H9 (cell line): Measurements from ENCODE around the gene SC5D. TPM values are rescaled to one million over a fixed set of nuclear protein-coding genes. Genes with fewer than 3 reads are reported as not detected.

ENCODE experiments used
- DNase-seq: peaks from one replicate; pipeline ENCODE4 v3.0.0-alpha.2; 2017
- H2AFZ ChIP-seq: one replicate; pipeline ENCODE4 v1.6.1; 2013; ENCODE audit warnings: mild to moderate bottlenecking, low read length, control low read depth, moderate library complexity
- H2AK5ac ChIP-seq: 2 replicates; pipeline ENCODE4 v1.6.1; 2013; ENCODE audit warnings: low read length, control low read depth, mixed read lengths; ENCODE audit not compliant: insufficient read length
- H2BK120ac ChIP-seq: one replicate; pipeline ENCODE4 v1.6.1; 2013; ENCODE audit warnings: low read depth, mild to moderate bottlenecking, low read length, control low read depth, inconsistent platforms; ENCODE audit not compliant: poor library complexity, severe bottlenecking
- H2BK12ac ChIP-seq: 2 replicates; pipeline ENCODE4 v1.6.1; 2013; ENCODE audit warnings: low read length, control low read depth, mixed read lengths, low read depth; ENCODE audit not compliant: insufficient read length
- H2BK15ac ChIP-seq: 2 replicates; pipeline ENCODE4 v1.6.1; 2013; ENCODE audit warnings: low read depth, low read length, control low read depth
- H2BK20ac ChIP-seq: one replicate; pipeline ENCODE4 v1.6.1; 2013; ENCODE audit warnings: low read depth, mild to moderate bottlenecking, low read length, control low read depth, inconsistent platforms; ENCODE audit not compliant: poor library complexity, severe bottlenecking
- H2BK5ac ChIP-seq: 2 replicates; pipeline ENCODE4 v1.6.1; 2013; ENCODE audit warnings: low read length, control low read depth, mixed read lengths; ENCODE audit not compliant: insufficient read length
- H3K14ac ChIP-seq: 2 replicates; pipeline ENCODE4 v1.6.1; 2013; ENCODE audit warnings: low read length, control low read depth; ENCODE audit not compliant: insufficient read depth
- H3K18ac ChIP-seq: 2 replicates; pipeline ENCODE4 v1.6.1; 2013; ENCODE audit warnings: low read depth, mild to moderate bottlenecking, mixed read lengths, low read length, control low read depth; ENCODE audit not compliant: insufficient read length
- H3K23ac ChIP-seq: 2 replicates; pipeline ENCODE4 v1.6.1; 2013; ENCODE audit warnings: low read length, control low read depth, mixed read lengths, low read depth; ENCODE audit not compliant: insufficient read length
- H3K23me2 ChIP-seq: 2 replicates; pipeline ENCODE4 v1.6.1; 2013; ENCODE audit warnings: low read depth, mild to moderate bottlenecking, mixed read lengths, low read length, control low read depth; ENCODE audit not compliant: insufficient read length, poor library complexity, severe bottlenecking
- H3K27ac ChIP-seq: 2 replicates; pipeline ENCODE4 v1.5.1; 2013; ENCODE audit warnings: low read length, control low read depth, mixed read lengths, low read depth; ENCODE audit not compliant: insufficient read length
- H3K27me3 ChIP-seq: 2 replicates; pipeline ENCODE4 v1.6.1; 2013; ENCODE audit warnings: low read length, control low read depth, inconsistent platforms; ENCODE audit not compliant: insufficient read depth
- H3K4ac ChIP-seq: 2 replicates; pipeline ENCODE4 v1.6.1; 2013; ENCODE audit warnings: low read depth, mild to moderate bottlenecking, control low read depth, inconsistent platforms, low read length, moderate library complexity
- H3K4me1 ChIP-seq: 2 replicates; pipeline ENCODE4 v1.6.1; 2013; ENCODE audit warnings: low read length, control low read depth, inconsistent platforms; ENCODE audit not compliant: insufficient read depth
- H3K4me2 ChIP-seq: 2 replicates; pipeline ENCODE4 v1.6.1; 2013; ENCODE audit warnings: low read length, control low read depth, mixed read lengths; ENCODE audit not compliant: insufficient read length, insufficient read depth
- H3K56ac ChIP-seq: 2 replicates; pipeline ENCODE4 v1.6.1; 2013; ENCODE audit warnings: low read depth, mild to moderate bottlenecking, mixed read lengths, low read length, control low read depth; ENCODE audit not compliant: insufficient read length
- H3K79me1 ChIP-seq: 2 replicates; pipeline ENCODE4 v1.6.1; 2013; ENCODE audit warnings: low read depth, mild to moderate bottlenecking, moderate library complexity, low read length, control low read depth, inconsistent platforms; ENCODE audit not compliant: insufficient read depth, poor library complexity, severe bottlenecking
- H3K79me2 ChIP-seq: 2 replicates; pipeline ENCODE4 v1.6.1; 2013; ENCODE audit warnings: low read length, control low read depth, inconsistent platforms; ENCODE audit not compliant: insufficient read depth
- H3K9ac ChIP-seq: 2 replicates; pipeline ENCODE4 v1.6.1; 2013; ENCODE audit warnings: low read length, control low read depth, mixed read lengths; ENCODE audit not compliant: insufficient read length; ENCODE audit errors: extremely low read depth
- H3K9me3 ChIP-seq: one replicate; pipeline ENCODE4 v1.6.1; 2013; ENCODE audit warnings: low read depth, low read length, inconsistent platforms; ENCODE audit not compliant: control insufficient read depth
- H3T11ph ChIP-seq: one replicate; pipeline ENCODE4 v1.6.1; 2013; ENCODE audit warnings: mild to moderate bottlenecking, low read length, control low read depth, inconsistent platforms
- H4K20me1 ChIP-seq: one replicate; pipeline ENCODE4 v1.6.1; 2013; ENCODE audit not compliant: control insufficient read depth, insufficient read length, insufficient read depth
- H4K5ac ChIP-seq: 2 replicates; pipeline ENCODE4 v1.6.1; 2013; ENCODE audit warnings: low read depth, mild to moderate bottlenecking, mixed read lengths, low read length, control low read depth; ENCODE audit not compliant: insufficient read length
- H4K8ac ChIP-seq: replicated peaks from 2 replicates; pipeline ENCODE4 v1.6.1; 2013; ENCODE audit warnings: low read length, control low read depth, mixed read lengths, low read depth; ENCODE audit not compliant: insufficient read length
- H4K91ac ChIP-seq: 2 replicates; pipeline ENCODE4 v1.6.1; 2013; ENCODE audit warnings: low read depth, mild to moderate bottlenecking, moderate library complexity, mixed read lengths, low read length, control low read depth; ENCODE audit not compliant: insufficient read length
- H3K27ac Mint-ChIP-seq, 3 experiments: 2 replicates in 2 of 3; 3 replicates in 1 of 3; pipeline ENCODE4 v1.8.0; 2020 to 2021; ENCODE audit warnings: mixed read lengths in 3 of 3, mild to moderate bottlenecking in 1 of 3, moderate library complexity in 1 of 3
- H3K27me3 Mint-ChIP-seq: 2 replicates; pipeline ENCODE4 v1.8.0; 2021; ENCODE audit warnings: low read depth, mild to moderate bottlenecking, moderate library complexity, mixed read lengths
- H3K36me3 Mint-ChIP-seq, 3 experiments: 2 replicates in 2 of 3; 3 replicates in 1 of 3; pipeline ENCODE4 v1.8.0; 2020 to 2021; ENCODE audit warnings: low read depth in 3 of 3, mixed read lengths in 3 of 3; ENCODE audit not compliant: insufficient read depth in 1 of 3
- H3K4me1 Mint-ChIP-seq, 2 experiments: 2 replicates each; pipeline ENCODE4 v1.8.0; 2020; ENCODE audit warnings: mixed read lengths in 2 of 2
- H3K4me3 Mint-ChIP-seq, 2 experiments: 2 replicates in 1 of 2; 3 replicates in 1 of 2; pipeline ENCODE4 v1.8.0; 2020 to 2021; ENCODE audit warnings: mild to moderate bottlenecking in 2 of 2, mixed read lengths in 2 of 2, moderate library complexity in 1 of 2
- H3K9me3 Mint-ChIP-seq, 2 experiments: 2 replicates in 1 of 2; 3 replicates in 1 of 2; pipeline ENCODE4 v1.8.0; 2020; ENCODE audit warnings: mild to moderate bottlenecking in 2 of 2, mixed read lengths in 2 of 2, moderate library complexity in 1 of 2
- WGBS: extraction: QIAGEN DNeasy Blood & Tissue Kit; methylation state at CpG from one replicate; pipeline ENCODE4 v1.1.7; 2013; ENCODE audit warnings: missing lambda C conversion rate, low lambda C conversion rate, mixed read lengths; ENCODE audit not compliant: insufficient read length; ENCODE audit errors: extremely low coverage; 5-methylcytosine and 5-hydroxymethylcytosine counted together
- total RNA-seq: library from RNA; stranded (reverse); gene quantifications from 2 replicates; pipeline ENCODE4 v1.2.1, GENCODE V29; 2021
- TF ChIP-seq, protein P1 (sequence below): fragments of 200-600 bp; sonication (generic); conservative IDR thresholded peaks from 3 replicates; pipeline ENCODE4 v1.8.0; 2021; ENCODE audit warnings: antibody characterized with exemption, mild to moderate bottlenecking

The SC5D gene
- total RNA-seq, 1 experiment from 2014 or later: 92.0 TPM

DNA sequence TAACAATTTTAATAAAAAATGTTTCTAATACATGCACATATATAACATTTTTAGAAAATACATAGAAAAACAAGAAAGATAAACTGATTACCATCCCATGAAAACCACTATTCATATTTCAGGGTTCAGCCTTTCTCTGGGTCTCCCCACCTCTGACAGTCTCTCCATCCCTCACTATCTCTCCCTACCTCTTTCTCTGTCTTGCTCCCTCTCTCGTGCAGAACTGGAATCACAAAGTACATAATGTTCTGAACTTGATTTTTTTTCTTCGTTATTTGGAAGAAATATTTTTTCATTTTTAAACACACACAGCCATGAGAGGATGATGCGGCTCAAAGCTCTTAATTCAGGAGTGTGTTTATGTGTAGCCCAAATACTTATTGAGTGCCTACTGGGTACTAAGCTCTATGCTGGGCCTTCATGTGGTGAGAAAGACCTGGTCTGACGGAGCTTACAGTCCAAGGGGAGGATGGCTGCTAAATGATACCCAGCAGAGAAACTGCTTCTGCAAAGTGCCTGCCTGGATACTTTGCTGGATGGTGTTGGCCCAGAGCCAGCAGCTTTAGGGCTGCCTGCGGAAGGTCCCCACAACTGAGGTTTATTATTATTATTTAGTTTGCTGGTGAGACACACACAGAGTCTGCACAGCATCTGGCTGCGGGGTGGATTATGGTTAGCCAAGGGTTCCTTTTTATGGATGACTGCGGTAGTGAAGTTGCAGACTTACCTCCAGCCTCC, 42.6 kb downstream of the SC5D start:
- Histone ChIP-seq H3K79me1 (no peaks in the 10 kb centered on the region), H3K23me2 (no peaks in the 10 kb centered on the region), H4K8ac (no peak overlapping the region), H3K18ac (no peak overlapping the region), H2BK5ac (no peak overlapping the region), H3K23ac (no peak overlapping the region), H3K9ac (no peak overlapping the region), H3K79me2 (no peaks in the 10 kb centered on the region), H2AFZ (no peak overlapping the region), H2BK15ac (no peak overlapping the region), H3K9me3 (no peaks in the 10 kb centered on the region), H2BK12ac (no peak overlapping the region), H2BK120ac (no peak overlapping the region), H4K5ac (no peak overlapping the region), H3K27me3 (no peaks in the 10 kb centered on the region), H3K4ac (no peak overlapping the region), H3K14ac (no peak overlapping the region), H3T11ph (no peak overlapping the region), H3K56ac (no peak overlapping the region), H3K4me1 (no peaks in the 10 kb centered on the region; the same call in 1 of the 2 replicates), H3K4me2 (no peak overlapping the region), H2AK5ac (no peak overlapping the region), H4K91ac (no peak overlapping the region), H4K20me1 (no peaks in the 10 kb centered on the region), H3K27ac (no peak overlapping the region), H2BK20ac (no peak overlapping the region)
- DNase-seq: no peak
- no peaks in the 10 kb centered on the region; the same call in none of the 2 replicates for H3K27me3 Mint-ChIP-seq
- no peaks in the 10 kb centered on the region; a peak in 2 of 7 replicates for H3K36me3 Mint-ChIP-seq
- no CpG with 5 or more reads among the region's 7 CpGs for WGBS
- TF ChIP-seq, protein P1, sequence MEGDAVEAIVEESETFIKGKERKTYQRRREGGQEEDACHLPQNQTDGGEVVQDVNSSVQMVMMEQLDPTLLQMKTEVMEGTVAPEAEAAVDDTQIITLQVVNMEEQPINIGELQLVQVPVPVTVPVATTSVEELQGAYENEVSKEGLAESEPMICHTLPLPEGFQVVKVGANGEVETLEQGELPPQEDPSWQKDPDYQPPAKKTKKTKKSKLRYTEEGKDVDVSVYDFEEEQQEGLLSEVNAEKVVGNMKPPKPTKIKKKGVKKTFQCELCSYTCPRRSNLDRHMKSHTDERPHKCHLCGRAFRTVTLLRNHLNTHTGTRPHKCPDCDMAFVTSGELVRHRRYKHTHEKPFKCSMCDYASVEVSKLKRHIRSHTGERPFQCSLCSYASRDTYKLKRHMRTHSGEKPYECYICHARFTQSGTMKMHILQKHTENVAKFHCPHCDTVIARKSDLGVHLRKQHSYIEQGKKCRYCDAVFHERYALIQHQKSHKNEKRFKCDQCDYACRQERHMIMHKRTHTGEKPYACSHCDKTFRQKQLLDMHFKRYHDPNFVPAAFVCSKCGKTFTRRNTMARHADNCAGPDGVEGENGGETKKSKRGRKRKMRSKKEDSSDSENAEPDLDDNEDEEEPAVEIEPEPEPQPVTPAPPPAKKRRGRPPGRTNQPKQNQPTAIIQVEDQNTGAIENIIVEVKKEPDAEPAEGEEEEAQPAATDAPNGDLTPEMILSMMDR: peak; percentile 29; the same call in 1 of the 3 replicates
- peaks cover 2 to 6% of the 10 kb centered on the region in 2 experiments; a peak in 2 of 4 replicates for H3K4me1 Mint-ChIP-seq
- H3K27ac Mint-ChIP-seq: no peak overlapping the region; a peak in 1 of 7 replicates
- H3K4me3 Mint-ChIP-seq: no peak overlapping the region
- no peaks in the 10 kb centered on the region; a peak in 1 of 5 replicates for H3K9me3 Mint-ChIP-seq
